Lower lobe of right lung (tissue), 2 donors: ENCODE data around the gene LRRC58. TPM values are rescaled to one million over a fixed set of nuclear protein-coding genes. Genes with fewer than 3 reads are reported as not detected.

Experiments
- ATAC-seq, 2 donors: fragments of 200-7000 bp; cut with Tn5 transposase; one replicate each; pipeline ENCODE4 v1.9.1; 2020 to 2022; ENCODE audit warnings: mild to moderate bottlenecking in 2 of 2, moderate library complexity in 2 of 2
- DNase-seq: peaks from one replicate; pipeline ENCODE4 v3.0.0-alpha.2; 2020
- H3K27ac ChIP-seq: fragments of 200-600 bp; one replicate; pipeline ENCODE4 v1.8.0; 2022
- H3K27me3 ChIP-seq: fragments of 200-600 bp; one replicate; pipeline ENCODE4 v1.8.0; 2022; ENCODE audit warnings: low read depth
- H3K36me3 ChIP-seq: fragments of 200-600 bp; one replicate; pipeline ENCODE4 v1.8.0; 2022; ENCODE audit warnings: mild to moderate bottlenecking
- H3K4me1 ChIP-seq: fragments of 200-600 bp; one replicate; pipeline ENCODE4 v1.8.0; 2022
- H3K4me3 ChIP-seq: fragments of 200-600 bp; one replicate; pipeline ENCODE4 v1.8.0; 2022; ENCODE audit warnings: mild to moderate bottlenecking
- H3K9me3 ChIP-seq: fragments of 200-600 bp; one replicate; pipeline ENCODE4 v1.8.0; 2022
- intact Hi-C: fragments of 100-400 bp; cut with DNase I; formaldehyde crosslinking; loops from one replicate; pipeline ENCODE4 v1.11.0; 2022
- total RNA-seq: library from RNA; stranded (reverse); fragmentation: NEBNext Ultra II Directional; extraction: Animal tissue kit (Norgen Biotek cat#: 25700); gene quantifications from one replicate; pipeline ENCODE4 v1.2.1, GENCODE V29; 2021
- TF ChIP-seq, protein P1 (sequence below): fragments of 200-600 bp; IDR thresholded peaks from one replicate; pipeline ENCODE4 v1.8.0; 2022; ENCODE audit warnings: antibody characterized with exemption, mild to moderate bottlenecking
- donor health status: DM: no; HTN: yes; CAD: no; lungs with severe emphysema.

LRRC58 gene
- total RNA-seq, 1 donor from 2014 or later = 19.5 TPM

DNA sequence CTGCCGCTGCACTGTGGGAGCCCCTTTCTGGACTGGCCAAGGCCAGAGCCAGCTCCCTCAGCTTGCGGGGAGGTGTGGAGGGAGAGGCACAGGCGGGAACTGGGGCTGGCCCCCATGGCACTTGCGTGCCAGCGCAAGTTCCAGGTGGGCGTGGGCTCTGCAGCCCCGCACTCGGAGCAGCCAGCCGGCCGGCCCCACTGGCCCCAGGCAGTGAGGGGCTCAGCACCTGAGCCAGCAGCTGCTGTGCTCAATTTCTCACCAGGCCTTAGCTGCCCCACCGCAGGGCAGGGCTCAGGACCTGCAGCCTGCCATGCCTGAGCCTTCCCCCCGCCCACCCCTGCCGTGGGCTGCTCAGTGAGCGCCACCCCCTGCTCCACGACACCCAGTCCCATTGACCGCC, 59.5 kb downstream of the LRRC58 start:
- intact Hi-C loops = no loop called here
- no peak for DNase-seq
- TF ChIP-seq, protein P1, sequence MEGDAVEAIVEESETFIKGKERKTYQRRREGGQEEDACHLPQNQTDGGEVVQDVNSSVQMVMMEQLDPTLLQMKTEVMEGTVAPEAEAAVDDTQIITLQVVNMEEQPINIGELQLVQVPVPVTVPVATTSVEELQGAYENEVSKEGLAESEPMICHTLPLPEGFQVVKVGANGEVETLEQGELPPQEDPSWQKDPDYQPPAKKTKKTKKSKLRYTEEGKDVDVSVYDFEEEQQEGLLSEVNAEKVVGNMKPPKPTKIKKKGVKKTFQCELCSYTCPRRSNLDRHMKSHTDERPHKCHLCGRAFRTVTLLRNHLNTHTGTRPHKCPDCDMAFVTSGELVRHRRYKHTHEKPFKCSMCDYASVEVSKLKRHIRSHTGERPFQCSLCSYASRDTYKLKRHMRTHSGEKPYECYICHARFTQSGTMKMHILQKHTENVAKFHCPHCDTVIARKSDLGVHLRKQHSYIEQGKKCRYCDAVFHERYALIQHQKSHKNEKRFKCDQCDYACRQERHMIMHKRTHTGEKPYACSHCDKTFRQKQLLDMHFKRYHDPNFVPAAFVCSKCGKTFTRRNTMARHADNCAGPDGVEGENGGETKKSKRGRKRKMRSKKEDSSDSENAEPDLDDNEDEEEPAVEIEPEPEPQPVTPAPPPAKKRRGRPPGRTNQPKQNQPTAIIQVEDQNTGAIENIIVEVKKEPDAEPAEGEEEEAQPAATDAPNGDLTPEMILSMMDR = no peak
- peaks cover 7% of the 10 kb centered on the region for H3K27me3 ChIP-seq
- no peaks in the 10 kb centered on the region for H3K36me3 ChIP-seq
- H3K4me3 ChIP-seq = no peak overlapping the region
- no peak overlapping the region for H3K27ac ChIP-seq
- no peak for ATAC-seq
- H3K4me1 ChIP-seq = peaks cover 3% of the 10 kb centered on the region
- no peaks in the 10 kb centered on the region for H3K9me3 ChIP-seq

GRCh38 chr3:120286465-120286864, 62.7 kb downstream of the LRRC58 start:
- ATAC-seq (no peak), DNase-seq (no peak)
- no peaks in the 10 kb centered on the region for H3K9me3 ChIP-seq
- no peak overlapping the region for H3K4me3 ChIP-seq
- intact Hi-C loops = no loop called here
- no peak overlapping the region for H3K27ac ChIP-seq
- no peaks in the 10 kb centered on the region for H3K36me3 ChIP-seq
- peaks cover 3% of the 10 kb centered on the region for H3K4me1 ChIP-seq
- TF ChIP-seq, protein P1 = no peak
- peaks cover 7% of the 10 kb centered on the region for H3K27me3 ChIP-seq

GRCh38 chr3:120285508-120285841, 63.7 kb downstream of the LRRC58 start:
- Histone ChIP-seq H3K27ac (no peak overlapping the region), H3K4me1 (peaks cover 3% of the 10 kb centered on the region), H3K36me3 (no peaks in the 10 kb centered on the region), H3K9me3 (no peaks in the 10 kb centered on the region), H3K4me3 (peak overlapping the region; percentile 51), H3K27me3 (peaks cover 7% of the 10 kb centered on the region)
- TF ChIP-seq, protein P1 = no peak
- DNase-seq (no peak), ATAC-seq (no peak)
- intact Hi-C loops = no loop called here

GRCh38 chr3:120284747-120285507, 64.2 kb downstream of the LRRC58 start, which contains the start of gene GPR156:
TSS of gene GPR156 (minus strand) at chr3:120285222. CDS start at chr3:120244098, 41,124 bp downstream.
- TF ChIP-seq, protein P1 = no peak
- Histone ChIP-seq H3K36me3 (no peaks in the 10 kb centered on the region), H3K4me3 (peak within 1 kb of the TSS; percentile 51), H3K27me3 (peaks cover 7% of the 10 kb centered on the region), H3K9me3 (no peaks in the 10 kb centered on the region), H3K27ac (no peak within 1 kb of the TSS), H3K4me1 (peaks cover 3% of the 10 kb centered on the region)
- intact Hi-C loops = no loop called here
- no peak for DNase-seq
- peak; percentile 77 to 82 for ATAC-seq

DNA sequence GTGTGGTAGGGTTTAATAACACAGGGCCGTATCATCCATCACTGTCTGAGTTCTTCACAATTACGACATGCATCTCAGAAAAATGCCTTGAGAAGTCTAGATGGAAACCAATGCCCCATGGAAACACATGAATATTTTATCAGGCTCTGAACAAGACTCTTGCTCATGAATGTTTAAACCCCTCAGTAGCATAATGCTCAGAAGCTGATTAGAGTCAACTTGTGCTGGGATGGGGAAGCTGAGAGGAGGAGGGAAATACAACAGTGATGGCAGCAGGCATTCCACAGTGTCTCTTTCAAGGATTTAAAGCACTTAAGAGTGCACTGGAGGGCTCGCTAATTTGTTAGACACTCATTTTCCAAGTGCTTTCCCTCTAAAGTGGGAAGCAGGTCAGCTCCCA, 67.9 kb downstream of the LRRC58 start:
- Histone ChIP-seq H3K27me3 (peaks cover 7% of the 10 kb centered on the region), H3K4me3 (no peak overlapping the region), H3K9me3 (no peaks in the 10 kb centered on the region), H3K27ac (no peak overlapping the region), H3K4me1 (peaks cover 3% of the 10 kb centered on the region), H3K36me3 (no peaks in the 10 kb centered on the region)
- intact Hi-C loops = no loop called here
- no peak for DNase-seq
- TF ChIP-seq, protein P1 = no peak
- ATAC-seq = no peak
